Measurements from ENCODE around the gene DIAPH2. TPM values are rescaled to one million over a fixed set of nuclear protein-coding genes. Genes with fewer than 3 reads are reported as not detected.

DIAPH2 gene
- total RNA-seq (2014; rRNA removed; shearing (Covaris generic)), result 19.7 and 22.5 TPM in 2 replicates

DNA sequence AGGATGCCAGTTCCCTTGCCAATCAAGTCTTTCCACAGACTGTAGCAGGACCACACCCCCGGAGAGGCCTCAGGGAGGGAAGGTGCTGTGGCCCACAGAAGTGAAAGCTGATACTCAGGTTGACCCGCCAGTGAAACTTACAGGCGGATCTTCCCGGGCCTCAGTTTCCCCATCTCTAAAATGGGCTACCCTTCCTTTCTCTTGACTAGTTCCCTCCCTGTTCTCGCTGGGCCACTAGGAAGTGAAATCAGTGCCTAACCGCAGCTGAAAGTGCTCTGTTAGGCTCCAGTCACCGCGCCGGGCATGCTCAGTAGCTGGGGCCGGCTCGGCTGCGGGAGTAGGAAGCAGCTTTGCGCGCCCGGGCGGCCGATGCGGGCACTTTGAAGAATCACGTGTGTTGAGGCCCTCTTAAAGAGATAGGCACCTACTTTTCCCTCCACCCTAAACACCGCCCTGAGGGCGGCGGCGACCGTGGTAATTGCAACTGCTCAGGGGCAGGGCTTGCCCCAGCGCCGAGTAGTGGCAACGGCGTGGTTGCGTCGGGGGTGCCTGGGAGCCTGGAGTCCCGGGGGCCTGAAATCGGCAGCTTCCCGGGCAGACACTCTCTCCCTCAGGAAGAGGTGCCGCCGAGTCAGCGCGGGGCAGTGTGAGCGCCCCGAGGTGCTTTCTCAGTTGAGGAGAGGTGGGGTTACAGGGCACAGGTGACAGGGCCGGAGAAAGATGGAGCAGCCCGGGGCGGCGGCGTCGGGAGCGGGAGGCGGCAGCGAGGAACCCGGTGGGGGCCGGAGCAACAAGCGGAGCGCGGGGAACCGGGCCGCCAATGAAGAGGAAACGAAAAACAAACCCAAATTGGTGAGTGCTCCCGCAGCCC is at the start of gene DIAPH2:
Gene DIAPH2, plus strand, starts transcription at position 504 of the 871 bp plus-strand sequence.
- H3K27ac ChIP-seq, result peak within 1 kb of the TSS; percentile 75
- peak; percentile 83 to 85 for DNase-seq
- H3K36me3 ChIP-seq, result no peaks in the 10 kb centered on the region
- 0 out of 2 replicates have a peak, but pooled peaks cover 3% of the 10 kb centered on the region for H3K4me1 ChIP-seq
- no peaks in the 10 kb centered on the region for H3K27me3 ChIP-seq
- peak within 1 kb of the TSS; percentile 78 for H3K4me3 ChIP-seq
- H3K9me3 ChIP-seq (replicated peaks), result no peaks in the 10 kb centered on the region

DNA sequence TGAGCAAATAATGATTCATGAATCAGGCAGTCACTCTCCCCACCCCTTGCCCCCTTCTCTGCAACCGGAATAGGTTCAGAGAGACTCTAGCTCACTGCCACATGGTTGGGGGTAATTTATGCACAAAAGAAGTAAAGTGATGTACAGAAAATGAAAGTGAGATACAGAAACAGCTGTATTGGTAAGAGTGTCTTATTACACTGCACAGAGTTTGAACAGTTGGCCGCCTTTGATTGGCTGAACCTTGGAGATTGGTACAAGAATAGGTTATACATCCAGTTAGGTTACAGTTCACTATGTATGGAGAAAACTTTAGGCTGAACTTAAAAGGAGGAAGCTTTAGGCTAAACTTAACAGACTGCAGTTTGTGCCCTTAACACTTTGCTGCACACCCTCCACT is 34.6 kb upstream of the DIAPH2 start:
- H3K4me1 ChIP-seq, result no peaks in the 10 kb centered on the region
- no peak overlapping the region for H3K27ac ChIP-seq
- peak; percentile 33 to 72 for DNase-seq
- H3K36me3 ChIP-seq, result no peaks in the 10 kb centered on the region
- H3K27me3 ChIP-seq, result no peaks in the 10 kb centered on the region
- H3K9me3 ChIP-seq (replicated peaks), result no peaks in the 10 kb centered on the region
- H3K4me3 ChIP-seq, result no peak overlapping the region

DNA sequence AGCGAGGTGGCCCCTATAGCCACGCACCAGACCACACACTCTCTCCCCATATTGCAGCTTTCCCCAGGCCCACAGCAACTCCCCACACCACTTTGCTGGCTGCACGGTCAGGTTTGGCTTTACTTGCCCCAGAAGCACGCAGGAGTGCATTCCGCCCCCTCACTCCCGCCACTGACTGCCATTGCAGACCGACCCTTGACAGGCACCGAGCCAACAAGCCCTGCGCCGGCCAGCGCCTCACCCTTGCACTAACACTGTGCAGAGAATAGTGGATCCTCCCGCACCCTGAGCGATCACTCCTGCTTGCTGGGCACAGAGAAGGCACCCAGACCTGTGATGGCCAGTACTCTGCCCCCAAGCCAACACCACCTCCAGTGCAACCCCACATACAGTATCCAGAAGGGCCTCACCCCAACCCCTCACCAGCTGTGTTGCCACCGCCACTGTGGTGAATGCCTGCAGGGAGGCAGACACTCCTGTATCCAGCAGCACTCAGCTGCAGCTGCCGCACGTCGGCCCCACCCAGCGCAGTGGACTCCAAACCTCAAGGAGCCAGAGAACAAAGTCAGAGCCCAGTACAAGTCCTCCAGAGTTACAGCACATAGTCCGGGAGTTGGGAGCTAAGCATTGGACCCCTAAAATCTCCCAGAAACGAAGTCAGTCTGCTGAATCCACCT is 28.6 kb upstream of the DIAPH2 start:
- H3K4me1 ChIP-seq, result no peaks in the 10 kb centered on the region
- no peaks in the 10 kb centered on the region for H3K9me3 ChIP-seq (replicated peaks)
- DNase-seq, result peak; percentile 15 to 21
- no peaks in the 10 kb centered on the region for H3K27me3 ChIP-seq
- no peaks in the 10 kb centered on the region for H3K36me3 ChIP-seq
- no peak overlapping the region for H3K27ac ChIP-seq
- H3K4me3 ChIP-seq, result no peak overlapping the region

DNA sequence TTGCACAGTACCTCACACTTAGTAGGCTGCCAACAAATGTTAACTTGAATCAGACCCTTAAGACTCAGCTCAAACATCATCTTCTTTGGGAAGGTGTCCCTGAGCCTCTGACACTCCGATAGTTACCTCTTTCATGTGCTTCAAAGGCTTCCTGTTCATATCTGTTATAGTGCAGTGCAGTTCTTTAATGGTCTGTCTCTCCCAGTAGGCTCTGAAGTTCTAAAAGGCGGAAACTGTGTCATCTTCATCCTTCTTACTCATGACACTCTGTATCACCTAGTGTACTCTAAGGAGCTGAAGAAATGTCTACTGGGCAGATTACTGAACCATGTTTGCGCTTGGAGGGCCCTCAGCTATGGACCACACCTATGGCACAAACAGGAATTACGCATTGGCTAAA is 2.1 kb upstream of the DIAPH2 start:
- H3K27me3 ChIP-seq, result no peaks in the 10 kb centered on the region
- no peaks in the 10 kb centered on the region for H3K36me3 ChIP-seq
- 0 out of 2 replicates have a peak, but pooled peaks cover 3% of the 10 kb centered on the region for H3K4me1 ChIP-seq
- H3K27ac ChIP-seq, result no peak overlapping the region
- DNase-seq, result no peak
- no peak overlapping the region for H3K4me3 ChIP-seq
- no peaks in the 10 kb centered on the region for H3K9me3 ChIP-seq (replicated peaks)

DNA sequence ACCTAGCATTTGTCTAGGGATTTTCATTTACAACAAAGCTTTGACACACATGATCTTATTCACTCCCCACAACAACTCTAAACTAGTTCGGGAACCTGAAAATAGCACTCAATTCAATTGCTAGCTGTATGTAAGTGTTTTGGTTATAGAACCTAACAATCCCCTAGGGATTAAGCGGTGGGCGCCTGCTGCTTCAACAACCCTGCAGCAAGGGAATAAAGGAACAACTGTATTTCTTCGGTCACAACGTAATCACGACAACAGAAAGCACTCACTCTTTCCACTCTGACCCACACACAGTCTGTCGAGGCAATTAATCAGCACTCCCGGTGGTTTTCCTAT is 674 bp upstream of the DIAPH2 start:
- Histone ChIP-seq H3K4me1 (0 out of 2 replicates have a peak, but pooled peaks cover 3% of the 10 kb centered on the region), H3K27me3 (no peaks in the 10 kb centered on the region), H3K4me3 (peak overlapping the region; percentile 78), H3K36me3 (no peaks in the 10 kb centered on the region), H3K9me3 (replicated peaks) (no peaks in the 10 kb centered on the region), H3K27ac (peak overlapping the region; percentile 75)
- peak in 1 of 2 experiments; percentile 38 for DNase-seq

DNA sequence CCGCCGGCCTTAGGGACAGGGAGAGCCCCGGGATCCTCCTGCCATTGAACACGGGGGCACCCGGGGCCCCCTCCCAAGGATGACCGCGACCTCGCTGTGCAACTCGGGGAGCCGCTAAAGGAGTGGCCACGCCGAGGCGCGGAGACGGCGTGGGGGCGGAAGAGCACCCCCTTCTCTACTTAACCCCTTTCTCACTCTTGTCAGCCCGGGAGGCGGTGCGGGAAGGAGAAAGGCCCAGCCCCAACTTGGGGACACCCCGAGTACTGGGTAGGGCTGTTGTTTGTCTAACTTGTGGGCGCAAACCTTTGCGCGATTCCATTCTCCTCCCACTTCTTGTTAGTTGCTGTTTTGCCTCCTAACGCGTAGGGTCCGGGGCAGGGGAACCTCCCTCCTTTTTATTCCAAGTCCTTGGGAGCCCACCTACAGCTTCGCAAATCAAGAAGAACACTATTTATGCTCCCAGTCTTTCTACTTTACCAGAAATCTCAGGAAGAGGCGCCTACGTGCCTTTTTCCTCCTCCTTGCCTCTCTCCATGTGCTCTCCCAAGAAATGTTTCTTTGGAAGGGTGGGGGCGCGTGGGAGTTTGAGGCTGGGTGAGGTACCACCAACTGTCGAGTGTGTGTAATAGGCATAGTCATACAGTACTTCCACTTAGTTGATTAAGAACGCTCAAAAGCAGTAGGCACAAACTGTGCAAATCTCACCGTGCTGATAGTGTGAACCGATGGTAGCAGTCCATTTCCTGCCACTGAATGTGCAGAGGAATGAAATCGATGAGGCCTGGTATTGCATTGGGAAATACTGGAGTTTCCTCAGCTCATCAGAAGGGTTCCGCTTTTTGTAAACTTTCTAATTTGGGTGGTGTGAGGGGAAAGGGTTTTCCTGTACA is 813 bp downstream of the DIAPH2 start:
- peak overlapping the region; percentile 75 for H3K27ac ChIP-seq
- DNase-seq, result peak; percentile 48 to 55
- no peaks in the 10 kb centered on the region for H3K27me3 ChIP-seq
- H3K9me3 ChIP-seq (replicated peaks), result no peaks in the 10 kb centered on the region
- H3K4me3 ChIP-seq, result peak overlapping the region; percentile 78
- 0 out of 2 replicates have a peak, but pooled peaks cover 3% of the 10 kb centered on the region for H3K4me1 ChIP-seq
- no peaks in the 10 kb centered on the region for H3K36me3 ChIP-seq

DNA sequence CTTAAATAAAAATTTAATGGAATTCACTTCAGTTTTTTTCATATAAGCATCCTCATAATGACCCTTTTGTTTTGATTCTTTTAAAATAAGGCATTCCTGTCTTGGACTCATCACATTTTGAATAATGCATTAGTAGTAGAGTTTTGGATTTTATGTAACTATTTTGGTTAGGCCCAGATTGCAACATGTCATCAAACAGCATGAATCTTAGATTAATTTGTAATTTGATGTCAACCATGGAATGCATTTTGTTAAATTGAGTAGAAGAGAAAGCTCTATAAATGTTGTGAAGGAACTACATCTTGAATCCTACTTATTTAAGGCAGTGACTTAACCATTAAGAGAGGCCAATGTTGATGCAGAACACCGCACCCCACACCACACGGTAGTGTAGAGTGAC is 3.1 kb downstream of the DIAPH2 start:
- Histone ChIP-seq H3K9me3 (replicated peaks) (no peaks in the 10 kb centered on the region), H3K4me1 (0 out of 2 replicates have a peak, but pooled peaks cover 3% of the 10 kb centered on the region), H3K36me3 (no peaks in the 10 kb centered on the region), H3K27me3 (no peaks in the 10 kb centered on the region), H3K27ac (no peak overlapping the region), H3K4me3 (no peak overlapping the region)
- no peak for DNase-seq

DNA sequence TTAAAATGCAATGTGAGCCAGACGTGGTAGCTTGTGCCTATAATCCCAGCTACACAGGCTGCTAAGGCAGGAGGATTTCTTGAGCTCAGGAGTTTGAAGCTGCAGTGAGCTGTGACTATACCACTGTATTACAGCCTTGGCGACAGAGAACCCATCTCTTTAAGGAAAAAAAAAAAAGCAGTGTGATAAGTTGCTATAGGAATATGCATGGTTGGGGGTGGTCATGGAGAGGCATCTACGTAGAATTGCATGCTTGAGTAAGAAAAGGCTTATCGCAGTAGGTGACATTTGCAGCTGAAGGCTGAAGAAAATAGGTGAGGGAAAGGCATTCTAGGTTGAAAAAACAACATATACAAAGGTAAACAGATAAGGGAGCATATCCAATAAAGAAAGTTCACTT is 4.1 kb downstream of the DIAPH2 start:
- H3K36me3 ChIP-seq, result no peaks in the 10 kb centered on the region
- no peak overlapping the region for H3K27ac ChIP-seq
- H3K4me1 ChIP-seq, result 0 out of 2 replicates have a peak, but pooled peaks cover 3% of the 10 kb centered on the region
- H3K27me3 ChIP-seq, result no peaks in the 10 kb centered on the region
- H3K9me3 ChIP-seq (replicated peaks), result no peaks in the 10 kb centered on the region
- no peak overlapping the region for H3K4me3 ChIP-seq
- no peak for DNase-seq

DNA sequence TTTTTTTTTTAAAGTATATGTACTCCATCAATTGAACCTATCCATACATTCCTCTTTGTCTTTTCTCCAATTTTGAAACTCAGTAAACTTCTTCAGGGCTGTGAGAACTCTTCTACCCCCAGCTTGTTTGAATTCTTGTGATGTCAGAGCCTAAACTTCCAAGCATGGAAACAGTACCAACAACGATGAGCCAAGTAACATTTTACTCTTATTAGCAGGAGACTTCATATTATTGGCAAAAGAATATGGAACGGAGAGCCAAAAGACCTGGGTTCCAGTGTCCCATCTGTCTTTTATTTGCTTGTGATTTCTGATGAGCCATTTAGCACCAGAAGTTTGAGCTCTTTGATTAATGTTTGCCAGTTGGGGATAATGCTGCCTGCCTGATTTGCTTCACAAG is 5.3 kb downstream of the DIAPH2 start:
- no peak overlapping the region for H3K4me3 ChIP-seq

DNA sequence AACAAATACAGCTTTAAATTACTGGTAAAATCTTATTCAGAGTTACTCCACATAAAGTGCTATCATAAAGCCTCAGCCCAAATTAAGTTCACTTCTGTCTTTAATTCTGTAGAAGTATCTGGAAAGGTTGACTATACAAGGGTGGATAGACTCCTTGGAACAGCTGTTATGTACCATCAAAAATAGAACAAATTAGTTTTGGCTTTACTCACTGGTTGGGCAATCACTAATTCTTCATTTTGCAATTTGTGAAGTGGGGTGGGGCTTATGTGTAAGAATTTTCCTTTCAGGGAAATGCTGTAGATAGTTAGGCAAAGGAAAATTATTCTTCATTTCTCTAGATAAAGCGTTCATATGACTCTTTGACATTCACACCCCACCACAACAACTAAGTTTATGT is 7.8 kb downstream of the DIAPH2 start:
- H3K4me3 ChIP-seq, result no peak overlapping the region
- no peaks in the 10 kb centered on the region for H3K9me3 ChIP-seq (replicated peaks)
- no peaks in the 10 kb centered on the region for H3K4me1 ChIP-seq
- no peaks in the 10 kb centered on the region for H3K27me3 ChIP-seq
- H3K27ac ChIP-seq, result no peak overlapping the region
- DNase-seq, result no peak
- no peaks in the 10 kb centered on the region for H3K36me3 ChIP-seq

More for the DNA sequence above, 5.3 kb downstream of the DIAPH2 start:
- Histone ChIP-seq H3K27me3 (no peaks in the 10 kb centered on the region), H3K27ac (no peak overlapping the region), H3K36me3 (no peaks in the 10 kb centered on the region), H3K4me1 (no peaks in the 10 kb centered on the region), H3K9me3 (replicated peaks) (no peaks in the 10 kb centered on the region)
- DNase-seq, result no peak

DNA sequence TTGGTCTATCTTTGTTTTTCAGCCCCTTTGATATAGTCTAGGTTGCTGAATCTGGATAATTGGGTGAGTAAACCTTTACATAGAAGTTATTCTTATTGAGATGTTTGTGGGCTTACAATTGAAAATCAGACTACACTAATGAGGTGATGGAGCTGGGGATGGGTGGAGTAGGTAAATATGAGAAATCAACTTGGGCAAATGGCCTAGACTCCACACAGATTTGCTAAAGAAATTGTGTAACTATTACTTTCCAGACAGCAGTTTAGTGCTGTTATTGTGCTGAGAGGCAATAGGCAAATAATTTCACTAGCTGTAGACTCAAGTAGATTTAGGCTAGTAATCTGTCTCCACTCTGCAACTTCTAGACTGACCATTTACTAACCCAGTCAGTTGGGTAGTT is 8.2 kb downstream of the DIAPH2 start:
- Histone ChIP-seq H3K36me3 (no peaks in the 10 kb centered on the region), H3K9me3 (replicated peaks) (no peaks in the 10 kb centered on the region), H3K4me3 (no peak overlapping the region), H3K27ac (no peak overlapping the region), H3K27me3 (no peaks in the 10 kb centered on the region), H3K4me1 (no peaks in the 10 kb centered on the region)
- DNase-seq, result no peak

DNA sequence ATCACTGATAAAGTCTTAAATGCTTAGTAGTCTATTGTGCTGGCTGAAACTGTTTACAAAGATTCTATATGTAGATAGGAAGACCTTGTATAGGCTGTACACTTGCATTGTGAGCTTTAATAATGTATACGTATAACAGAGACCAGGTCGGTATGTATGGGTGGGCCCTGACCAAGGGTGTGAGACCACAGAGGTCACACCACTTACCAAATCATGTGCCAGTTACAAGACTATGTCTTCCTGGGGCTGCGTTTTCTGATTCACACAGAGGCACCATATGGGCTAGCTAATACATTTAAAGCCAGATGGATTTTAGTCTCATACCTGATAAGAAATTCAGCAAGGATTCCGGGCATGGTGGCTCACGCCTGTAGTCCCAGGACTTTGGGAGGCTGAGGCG is 8.8 kb downstream of the DIAPH2 start:
- no peaks in the 10 kb centered on the region for H3K27me3 ChIP-seq
- no peaks in the 10 kb centered on the region for H3K9me3 ChIP-seq (replicated peaks)
- H3K36me3 ChIP-seq, result no peaks in the 10 kb centered on the region
- DNase-seq, result no peak
- no peak overlapping the region for H3K4me3 ChIP-seq
- no peaks in the 10 kb centered on the region for H3K4me1 ChIP-seq
- no peak overlapping the region for H3K27ac ChIP-seq

DNA sequence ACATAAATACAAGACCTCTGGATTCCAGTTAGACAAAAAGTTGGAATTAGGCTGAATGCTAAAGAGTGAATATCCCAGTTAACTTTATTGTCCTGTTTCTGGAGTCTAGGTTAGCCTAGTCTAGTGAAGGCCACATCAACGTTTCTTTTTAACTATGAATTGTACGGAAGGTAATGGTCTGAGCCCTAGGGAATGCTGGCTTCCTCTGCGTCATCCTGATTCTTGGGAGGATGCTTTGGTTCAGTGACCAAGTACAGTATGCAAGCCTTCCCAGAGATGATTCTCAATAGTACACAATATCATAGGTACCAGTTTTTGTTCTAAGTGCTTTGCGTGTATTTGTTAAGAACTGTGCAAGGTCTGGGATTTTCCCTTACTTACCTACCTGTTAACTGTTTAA is 11.8 kb downstream of the DIAPH2 start:
- H3K4me3 ChIP-seq, result no peak overlapping the region
- H3K27ac ChIP-seq, result no peak overlapping the region
- no peaks in the 10 kb centered on the region for H3K9me3 ChIP-seq (replicated peaks)

DNA sequence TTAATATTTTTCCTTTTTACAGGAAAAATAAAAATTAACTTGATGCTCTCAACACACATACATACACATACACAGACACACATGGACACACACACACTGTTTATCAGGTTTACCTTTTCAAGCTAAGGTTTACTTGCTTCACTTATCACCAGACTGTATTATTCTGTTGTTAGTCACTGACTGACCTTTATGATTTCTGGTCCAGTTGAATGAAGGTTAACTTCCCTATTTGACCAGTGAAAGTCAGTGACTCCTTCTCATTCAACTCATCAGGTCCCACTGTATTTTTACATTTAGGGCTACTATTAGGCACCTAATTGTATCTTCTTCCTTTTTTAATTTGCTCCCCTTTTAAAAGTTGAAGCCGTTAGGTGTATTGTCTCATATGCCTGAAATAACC is 16.0 kb downstream of the DIAPH2 start:
- H3K9me3 ChIP-seq (replicated peaks), result no peaks in the 10 kb centered on the region
- DNase-seq, result no peak
- H3K36me3 ChIP-seq, result no peaks in the 10 kb centered on the region
- H3K4me1 ChIP-seq, result no peaks in the 10 kb centered on the region
- H3K27ac ChIP-seq, result no peak overlapping the region
- H3K27me3 ChIP-seq, result no peaks in the 10 kb centered on the region
- H3K4me3 ChIP-seq, result no peak overlapping the region

More for the DNA sequence above, 11.8 kb downstream of the DIAPH2 start:
- Histone ChIP-seq H3K27me3 (no peaks in the 10 kb centered on the region), H3K36me3 (no peaks in the 10 kb centered on the region), H3K4me1 (no peaks in the 10 kb centered on the region)
- DNase-seq, result no peak
